PC-3 (cell line): ENCODE results near the gene AHSA1. TPM values are rescaled to one million over a fixed set of nuclear protein-coding genes. Genes with fewer than 3 reads are reported as not detected.

ENCODE experiments used
- ATAC-seq: fragments of 200-7000 bp; cut with Tn5 transposase; 2 replicates; pipeline ENCODE4 v1.9.1; 2020; ENCODE audit warnings: mild to moderate bottlenecking, moderate library complexity
- BruUV-seq: library from RNA; stranded (reverse); fragments of 400-500 nt; replicated peaks from 2 replicates; lab custom pipeline; 2021; lab: Mats Ljungman, UMichigan
- CTCF ChIA-PET: fragments of 300-600 bp; sonication (Branson Sonifier 250); formaldehyde crosslinking; loops from one replicate; lab custom pipeline; 2022; ENCODE audit warnings: antibody characterized with exemption; lab: Charles Lee
- POLR2A ChIA-PET: fragments of 300-600 bp; sonication (Branson Sonifier 250); formaldehyde crosslinking; loops from one replicate; lab custom pipeline; 2022; ENCODE audit warnings: antibody characterized with exemption; ENCODE audit not compliant: unreplicated experiment; lab: Charles Lee
- DNase-seq: peaks from one replicate; pipeline ENCODE4 v3.0.0-alpha.2; 2015
- H2AFZ ChIP-seq: fragments of 300-600 bp; sonication (generic); 2 replicates; pipeline ENCODE4 v1.6.0; 2016; ENCODE audit warnings: antibody characterized with exemption, low read length
- H3F3A ChIP-seq: fragments of 300-600 bp; sonication (generic); one replicate; pipeline ENCODE4 v1.6.0; 2017; ENCODE audit warnings: antibody characterized with exemption, low read length, control low read depth, mild to moderate bottlenecking; ENCODE audit not compliant: unreplicated experiment
- H3K27ac ChIP-seq: fragments of 300-600 bp; sonication (generic); 2 replicates; pipeline ENCODE4 v1.5.1; 2016; ENCODE audit warnings: mild to moderate bottlenecking, low read length
- H3K27me3 ChIP-seq: fragments of 300-600 bp; sonication (generic); 2 replicates; pipeline ENCODE4 v1.6.1; 2016; ENCODE audit warnings: low read length, mixed read lengths
- H3K36me3 ChIP-seq: fragments of 300-600 bp; sonication (generic); 2 replicates; pipeline ENCODE4 v1.6.1; 2016; ENCODE audit warnings: low read depth, mixed run types, low read length, mixed read lengths
- H3K4me1 ChIP-seq: fragments of 300-600 bp; sonication (generic); 2 replicates; pipeline ENCODE4 v1.5.1; 2016; ENCODE audit warnings: low read length; ENCODE audit not compliant: insufficient read depth
- H3K4me2 ChIP-seq: fragments of 300-600 bp; sonication (generic); 2 replicates; pipeline ENCODE4 v1.6.0; 2016; ENCODE audit warnings: low read length
- H3K4me3 ChIP-seq: fragments of 300-600 bp; sonication (generic); 2 replicates; pipeline ENCODE4 v1.5.1; 2016; ENCODE audit warnings: mild to moderate bottlenecking, low read length, mixed read lengths
- H3K79me2 ChIP-seq: fragments of 300-600 bp; sonication (generic); 2 replicates; pipeline ENCODE4 v1.6.1; 2017; ENCODE audit warnings: low read length, mixed read lengths
- H3K9ac ChIP-seq: fragments of 300-600 bp; sonication (generic); 2 replicates; pipeline ENCODE4 v1.6.0; 2016; ENCODE audit warnings: mild to moderate bottlenecking, low read length
- H3K9me2 ChIP-seq: fragments of 300-600 bp; sonication (generic); replicated peaks from 2 replicates; pipeline ENCODE4 v1.6.1; 2016; ENCODE audit warnings: mixed run types, low read length, mixed read lengths
- H3K9me3 ChIP-seq: fragments of 300-600 bp; sonication (generic); 2 replicates; pipeline ENCODE4 v1.6.1; 2016; ENCODE audit warnings: low read length, mixed read lengths
- H4K20me1 ChIP-seq: fragments of 300-600 bp; sonication (generic); 2 replicates; pipeline ENCODE4 v1.6.1; 2016; ENCODE audit warnings: low read length, mixed read lengths
- CTCF ChIP-seq: fragments of 300-600 bp; sonication (generic); conservative IDR thresholded peaks from 2 replicates; pipeline ENCODE4 v1.5.1; 2017; ENCODE audit warnings: antibody characterized with exemption, low read depth, mild to moderate bottlenecking, low read length
- EZH2 ChIP-seq: fragments of 300-600 bp; sonication (generic); IDR thresholded peaks from one replicate; pipeline ENCODE4 v1.6.1; 2017; ENCODE audit warnings: antibody characterized with exemption, mild to moderate bottlenecking, low read length; ENCODE audit not compliant: unreplicated experiment
- EZH2phosphoT487 ChIP-seq: fragments of 300-600 bp; sonication (generic); IDR thresholded peaks from 2 replicates; pipeline ENCODE4 v1.6.1; 2018; ENCODE audit warnings: mild to moderate bottlenecking, antibody characterized with exemption, low read length, borderline replicate concordance
- intact Hi-C: fragments of 100-400 bp; cut with micrococcal nuclease; formaldehyde crosslinking; loops from 2 replicates; pipeline ENCODE4 v1.9.0; 2023
- total RNA-seq: library from RNA; depleted of rRNA; stranded (reverse); fragments of >200 nt; gene quantifications from 2 replicates; pipeline ENCODE4 v1.2.3, GENCODE V29; 2014

The AHSA1 gene
- total RNA-seq, 1 experiment from 2014 or later: 215 TPM

GRCh38 chr14:77478796-77479195 is 20.9 kb downstream of the AHSA1 start:
- Histone ChIP-seq H3F3A (no peaks in the 10 kb centered on the region), H3K36me3 (no peaks in the 10 kb centered on the region), H3K4me2 (no peak overlapping the region), H3K27ac (no peak overlapping the region), H3K4me3 (no peak overlapping the region), H3K9ac (no peak overlapping the region), H3K27me3 (no peaks in the 10 kb centered on the region), H3K4me1 (no peaks in the 10 kb centered on the region), H3K79me2 (no peaks in the 10 kb centered on the region), H3K9me3 (no peaks in the 10 kb centered on the region), H3K9me2 (no peaks in the 10 kb centered on the region), H4K20me1 (no peaks in the 10 kb centered on the region), H2AFZ (no peak overlapping the region)
- intact Hi-C loops: no loop called here
- TF ChIP-seq EZH2 (no peak), CTCF (no peak), EZH2phosphoT487 (no peak)
- CTCF ChIA-PET: no interaction called here
- DNase-seq (no peak), ATAC-seq (no peak)
- BruUV-seq: no TSS peak
- POLR2A ChIA-PET: no interaction called here

GRCh38 chr14:77482422-77482821 is 24.5 kb downstream of the AHSA1 start:
- POLR2A ChIA-PET: no interaction called here
- no TSS peak for BruUV-seq
- CTCF ChIA-PET: no interaction called here

More at GRCh38 chr14:77482422-77482821, 24.5 kb downstream of the AHSA1 start:
- H3K9me2 ChIP-seq: no peaks in the 10 kb centered on the region
- no peak for TF ChIP-seq CTCF
- TF ChIP-seq EZH2phosphoT487: no peak
- TF ChIP-seq EZH2: no peak
- no peaks in the 10 kb centered on the region for H3K36me3 ChIP-seq
- no peak overlapping the region for H2AFZ ChIP-seq
- ATAC-seq (no peak), DNase-seq (no peak)
- H3K79me2 ChIP-seq: no peaks in the 10 kb centered on the region
- intact Hi-C loops: no loop called here
- no peak overlapping the region for H3K27ac ChIP-seq
- no peaks in the 10 kb centered on the region for H3K9me3 ChIP-seq
- no peaks in the 10 kb centered on the region for H3K4me1 ChIP-seq
- H3F3A ChIP-seq: no peaks in the 10 kb centered on the region
- no peak overlapping the region for H3K4me3 ChIP-seq
- H4K20me1 ChIP-seq: no peaks in the 10 kb centered on the region
- no peak overlapping the region for H3K4me2 ChIP-seq
- no peaks in the 10 kb centered on the region for H3K27me3 ChIP-seq
- H3K9ac ChIP-seq: no peak overlapping the region
